OCI-LY3 (cell line): ENCODE data around the gene CTAGE15.
"Not testable (repeated sequence)": the region's sequence is repeated elsewhere in the genome, so short reads cannot be mapped to it uniquely, and the experiment has no call there.

Experiments
- EZH2phosphoT487 ChIP-seq: fragments of 200-600 bp; shearing (Covaris generic); IDR thresholded peaks from 2 replicates; pipeline ENCODE4 v1.6.1; 2018; ENCODE audit warnings: antibody characterized with exemption, mixed run types, low read depth
- TF ChIP-seq, protein P1 (sequence below): fragments of 200-600, 300-600 bp; sonication (generic); IDR thresholded peaks from 2 replicates; pipeline ENCODE4 v1.5.1; 2014; ENCODE audit warnings: antibody characterized with exemption, low read length, low read depth

DNA sequence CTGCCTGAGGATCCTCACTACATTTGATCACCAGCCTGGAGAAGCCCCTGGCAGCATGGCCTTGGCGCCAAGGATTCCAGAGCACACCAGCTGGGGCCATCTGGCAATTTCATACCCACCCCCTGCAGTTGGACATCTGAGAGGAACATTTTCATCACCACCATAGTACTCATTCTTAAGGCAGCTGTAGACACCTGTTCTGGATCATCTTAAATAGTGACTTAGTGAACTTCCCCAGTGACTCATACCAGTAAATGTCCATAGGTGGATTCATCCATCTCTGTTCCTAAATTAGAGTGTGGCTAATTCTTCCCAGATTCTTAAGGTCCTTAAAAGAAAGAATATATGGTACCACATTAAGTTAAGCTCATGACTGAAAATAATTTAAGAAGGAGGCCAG, 45.6 kb downstream of the CTAGE15 start:
- TF ChIP-seq, protein P1, sequence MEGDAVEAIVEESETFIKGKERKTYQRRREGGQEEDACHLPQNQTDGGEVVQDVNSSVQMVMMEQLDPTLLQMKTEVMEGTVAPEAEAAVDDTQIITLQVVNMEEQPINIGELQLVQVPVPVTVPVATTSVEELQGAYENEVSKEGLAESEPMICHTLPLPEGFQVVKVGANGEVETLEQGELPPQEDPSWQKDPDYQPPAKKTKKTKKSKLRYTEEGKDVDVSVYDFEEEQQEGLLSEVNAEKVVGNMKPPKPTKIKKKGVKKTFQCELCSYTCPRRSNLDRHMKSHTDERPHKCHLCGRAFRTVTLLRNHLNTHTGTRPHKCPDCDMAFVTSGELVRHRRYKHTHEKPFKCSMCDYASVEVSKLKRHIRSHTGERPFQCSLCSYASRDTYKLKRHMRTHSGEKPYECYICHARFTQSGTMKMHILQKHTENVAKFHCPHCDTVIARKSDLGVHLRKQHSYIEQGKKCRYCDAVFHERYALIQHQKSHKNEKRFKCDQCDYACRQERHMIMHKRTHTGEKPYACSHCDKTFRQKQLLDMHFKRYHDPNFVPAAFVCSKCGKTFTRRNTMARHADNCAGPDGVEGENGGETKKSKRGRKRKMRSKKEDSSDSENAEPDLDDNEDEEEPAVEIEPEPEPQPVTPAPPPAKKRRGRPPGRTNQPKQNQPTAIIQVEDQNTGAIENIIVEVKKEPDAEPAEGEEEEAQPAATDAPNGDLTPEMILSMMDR: not testable (repeated sequence)
- not testable (repeated sequence) for TF ChIP-seq EZH2phosphoT487
